Spinal cord (tissue), 10 donors: ENCODE data around the gene OXCT2. TPM values are rescaled to one million over a fixed set of nuclear protein-coding genes. Genes with fewer than 3 reads are reported as not detected.
A peak's percentile ranks its signal among the peaks of the same experiment; 100 is the strongest.
"Not testable (repeated sequence)": the region's sequence is repeated elsewhere in the genome, so short reads cannot be mapped to it uniquely, and the experiment has no call there.

Source experiments
- DNase-seq, 6 donors: peaks; one replicate each; pipeline versions ENCODE4 v3.0.0 to v3.0.0-alpha.2; 2013 to 2015; ENCODE audit warnings: low spot score in 6 of 6, low read depth in 4 of 6
- H3K27ac ChIP-seq: one replicate; pipeline ENCODE4 v1.5.1; 2013; ENCODE audit warnings: low read depth, low read length, control low read depth
- H3K27me3 ChIP-seq: one replicate; pipeline ENCODE4 v1.6.1; 2013; ENCODE audit warnings: low read length; ENCODE audit not compliant: control insufficient read depth, insufficient read depth
- H3K36me3 ChIP-seq: one replicate; pipeline ENCODE4 v1.6.1; 2013; ENCODE audit warnings: low read length; ENCODE audit not compliant: control insufficient read depth, insufficient read depth
- H3K4me1 ChIP-seq: one replicate; pipeline ENCODE4 v1.6.1; 2013; ENCODE audit warnings: low read length; ENCODE audit not compliant: control insufficient read depth, insufficient read depth
- H3K4me3 ChIP-seq: one replicate; pipeline ENCODE4 v1.5.1; 2013; ENCODE audit warnings: low read depth, low read length, control low read depth
- H3K9me3 ChIP-seq: one replicate; pipeline ENCODE4 v1.6.1; 2013; ENCODE audit warnings: low read length; ENCODE audit not compliant: control insufficient read depth, insufficient read depth
- WGBS: methylation state at CpG from one replicate; pipeline ENCODE4 v1.1.5; 2013; ENCODE audit warnings: missing lambda C conversion rate; ENCODE audit not compliant: insufficient coverage; 5-methylcytosine and 5-hydroxymethylcytosine counted together
- polyA plus RNA-seq, 2 donors: library from polyadenylated mRNA; unstranded; fragments of 120-200 nt; gene quantifications; one replicate each; pipeline ENCODE4 v1.2.1, GENCODE V29; 2013; ENCODE audit not compliant: insufficient read length in 2 of 2
- total RNA-seq, 2 donors: library from RNA; depleted of rRNA in 1 of 2; stranded (reverse); fragments of 120-200 nt in 1 of 2; fragments of >200 nt in 1 of 2; gene quantifications; one replicate each; pipeline versions ENCODE4 v1.2.3 to v1.2.4, GENCODE V29; 2013 to 2014
- donor health status: healthy.

The OXCT2 gene
- total and polyA plus RNA-seq, 4 donors = 1.8 to 3.1 (median 2.7) TPM

DNA sequence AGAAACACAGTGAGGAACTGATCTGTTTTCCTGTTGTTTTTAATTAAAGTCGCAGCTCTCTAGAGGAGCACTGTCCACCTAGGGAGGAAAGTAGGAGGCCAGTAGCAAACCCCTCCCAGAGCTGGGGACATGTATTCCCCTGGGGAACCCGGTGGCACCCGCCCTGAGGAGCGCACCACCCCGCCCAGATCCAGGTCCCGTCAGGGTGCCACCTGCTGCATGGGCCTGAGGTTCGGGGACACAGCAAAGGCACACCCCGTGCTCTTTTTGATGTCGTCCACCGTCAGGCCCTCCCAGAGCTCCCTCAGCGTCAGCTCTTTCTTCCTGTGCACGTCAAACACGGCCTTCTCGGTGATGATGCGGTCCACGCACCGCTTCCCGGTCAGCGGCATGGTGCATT, 1.6 kb downstream of the OXCT2 start:
- H3K27me3 ChIP-seq, H3K4me1 ChIP-seq, H3K36me3 ChIP-seq, DNase-seq, H3K4me3 ChIP-seq, H3K9me3 ChIP-seq, H3K27ac ChIP-seq: not testable (repeated sequence)
- no CpG with 5 or more reads among the region's 19 CpGs for WGBS

DNA sequence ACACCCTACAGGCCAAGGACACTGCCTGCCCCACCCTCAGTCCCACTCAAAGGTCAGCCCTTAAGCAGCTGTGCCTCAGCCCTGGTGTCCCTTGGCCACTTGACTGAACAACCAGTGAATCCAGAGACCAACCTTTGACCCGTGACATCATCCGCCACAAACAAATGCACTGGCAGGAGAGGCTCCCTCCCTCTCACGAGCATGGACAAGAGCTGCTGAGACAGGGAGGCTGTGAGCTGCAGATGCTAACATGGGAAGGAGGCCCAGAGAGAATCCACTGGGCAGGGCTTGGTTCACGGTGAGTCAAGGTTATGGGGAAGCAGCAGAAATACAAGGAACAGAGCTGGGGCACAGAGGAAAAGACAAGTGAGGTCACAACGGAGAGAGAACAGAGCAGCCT, 4.7 kb downstream of the OXCT2 start:
- not testable (repeated sequence) for H3K4me3 ChIP-seq, H3K9me3 ChIP-seq, DNase-seq, H3K4me1 ChIP-seq, H3K27ac ChIP-seq, H3K27me3 ChIP-seq
- no CpG with 5 or more reads among the region's 5 CpGs for WGBS
- H3K36me3 ChIP-seq = peaks cover 16% of the 10 kb centered on the region

DNA sequence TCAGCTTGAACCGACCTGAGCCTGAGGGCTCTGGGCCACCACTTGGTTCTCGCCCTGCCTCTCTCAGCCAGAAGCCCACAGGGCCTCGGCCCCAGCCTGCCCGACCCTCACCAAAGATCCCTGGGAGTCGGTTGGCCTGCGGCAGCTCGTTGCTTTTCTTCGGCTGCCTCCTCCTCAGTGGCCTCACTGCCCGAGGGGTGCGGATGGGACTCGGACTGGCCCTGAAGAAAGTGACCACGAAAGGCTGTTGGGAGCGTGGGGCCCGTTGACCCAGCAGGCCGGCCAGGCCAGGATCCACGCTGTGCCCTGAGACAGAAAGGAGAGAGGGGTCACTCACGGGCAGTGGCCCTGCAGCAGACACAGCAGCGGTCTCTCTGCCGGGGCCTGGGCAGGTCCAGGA, 6.6 kb downstream of the OXCT2 start:
- not testable (repeated sequence) for H3K27ac ChIP-seq, H3K4me3 ChIP-seq, H3K27me3 ChIP-seq, H3K4me1 ChIP-seq, H3K9me3 ChIP-seq, DNase-seq
- H3K36me3 ChIP-seq = peaks cover 34% of the 10 kb centered on the region
- 58% methylated on average over 4 of the region's 19 CpGs for WGBS

DNA sequence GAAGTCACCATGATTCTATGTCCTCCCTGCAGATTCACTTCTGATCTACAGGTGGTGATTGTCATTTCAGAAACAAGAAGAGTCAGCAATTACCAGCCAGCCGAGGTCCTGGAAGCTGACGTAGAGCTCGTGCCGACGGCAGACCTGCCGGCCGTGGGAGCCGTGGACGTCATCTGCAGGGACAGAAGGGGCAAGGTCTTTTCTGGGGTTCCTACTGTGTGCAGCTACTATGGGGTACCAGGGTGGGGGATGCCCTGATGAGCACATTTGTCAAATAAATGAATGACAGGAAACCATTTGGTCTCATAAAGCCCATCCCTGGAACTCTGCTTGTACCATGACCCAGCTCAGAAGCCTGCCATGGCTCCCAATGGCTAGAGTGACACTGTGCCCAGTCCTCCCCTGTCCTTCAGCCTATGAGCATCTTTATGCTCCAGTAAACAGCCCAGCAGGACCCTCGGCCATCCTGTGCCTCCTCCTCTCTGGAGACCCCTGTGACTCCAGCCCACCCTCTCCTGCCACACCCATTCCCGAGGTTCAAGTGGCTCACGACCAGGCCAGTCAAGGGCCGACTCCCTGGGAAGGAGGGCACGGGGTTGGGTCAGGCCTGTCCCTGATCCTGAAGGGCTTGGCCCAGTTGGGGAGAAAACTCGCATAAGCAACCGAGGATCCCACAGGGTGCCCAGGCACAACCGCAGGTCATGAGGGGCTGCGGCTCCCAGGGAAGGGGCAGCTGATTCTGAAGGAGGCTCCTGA, 7.4 kb downstream of the OXCT2 start:
- DNase-seq, H3K4me3 ChIP-seq, H3K9me3 ChIP-seq, H3K27ac ChIP-seq, H3K27me3 ChIP-seq, H3K4me1 ChIP-seq: not testable (repeated sequence)
- 79% methylated on average over 8 of the region's 18 CpGs for WGBS
- peaks cover 40% of the 10 kb centered on the region for H3K36me3 ChIP-seq

DNA sequence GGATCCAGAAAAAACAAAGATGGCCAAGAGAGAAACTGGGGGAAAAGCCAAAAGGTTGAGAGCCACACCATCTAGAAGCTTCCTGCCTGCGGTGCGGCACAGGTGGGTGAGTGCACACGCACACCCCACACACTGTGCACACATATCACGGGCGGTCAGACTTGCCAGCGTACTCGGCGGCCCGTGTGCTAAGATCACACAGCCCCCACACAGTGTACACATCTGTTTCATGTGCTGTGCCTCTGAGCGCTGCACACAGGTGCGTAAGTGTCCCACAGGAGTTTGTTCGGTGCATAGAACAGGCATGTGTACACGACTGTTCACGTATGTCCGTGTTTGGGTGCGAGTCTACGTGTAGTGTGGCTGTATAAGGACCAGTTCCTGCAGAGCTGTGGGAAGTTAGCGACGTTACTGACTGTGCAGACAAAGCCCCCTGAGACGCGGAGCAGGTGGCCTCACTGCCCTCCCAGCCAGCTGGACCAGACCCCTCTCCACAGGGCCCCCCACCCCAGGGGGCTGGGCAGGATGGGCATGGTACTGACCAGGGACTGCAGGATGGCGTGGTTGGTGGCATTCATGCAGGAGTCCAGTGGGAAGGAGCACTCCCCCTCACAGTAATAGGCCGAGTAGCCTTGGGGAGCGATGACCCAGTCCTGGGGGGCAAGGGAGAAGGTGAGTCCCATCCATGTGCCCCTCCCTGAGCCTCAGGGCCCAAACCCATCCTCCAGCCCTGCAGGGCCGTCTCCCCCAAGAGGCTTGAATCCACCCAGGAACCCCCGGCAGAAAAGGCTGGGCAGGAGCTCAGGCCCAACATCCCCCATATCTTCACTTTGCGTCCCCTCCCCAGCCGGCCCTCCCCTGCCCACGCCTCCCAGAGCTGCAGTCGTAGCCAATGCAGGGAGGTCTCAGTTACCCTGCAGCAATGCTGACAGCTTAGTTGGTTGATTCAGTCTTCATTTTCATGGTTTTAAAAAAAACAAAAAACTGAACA, 8.3 kb downstream of the OXCT2 start:
- H3K4me3 ChIP-seq = no peak overlapping the region
- 95% methylated on average over 21 of the region's 30 CpGs for WGBS
- peaks cover 48% of the 10 kb centered on the region for H3K36me3 ChIP-seq

DNA sequence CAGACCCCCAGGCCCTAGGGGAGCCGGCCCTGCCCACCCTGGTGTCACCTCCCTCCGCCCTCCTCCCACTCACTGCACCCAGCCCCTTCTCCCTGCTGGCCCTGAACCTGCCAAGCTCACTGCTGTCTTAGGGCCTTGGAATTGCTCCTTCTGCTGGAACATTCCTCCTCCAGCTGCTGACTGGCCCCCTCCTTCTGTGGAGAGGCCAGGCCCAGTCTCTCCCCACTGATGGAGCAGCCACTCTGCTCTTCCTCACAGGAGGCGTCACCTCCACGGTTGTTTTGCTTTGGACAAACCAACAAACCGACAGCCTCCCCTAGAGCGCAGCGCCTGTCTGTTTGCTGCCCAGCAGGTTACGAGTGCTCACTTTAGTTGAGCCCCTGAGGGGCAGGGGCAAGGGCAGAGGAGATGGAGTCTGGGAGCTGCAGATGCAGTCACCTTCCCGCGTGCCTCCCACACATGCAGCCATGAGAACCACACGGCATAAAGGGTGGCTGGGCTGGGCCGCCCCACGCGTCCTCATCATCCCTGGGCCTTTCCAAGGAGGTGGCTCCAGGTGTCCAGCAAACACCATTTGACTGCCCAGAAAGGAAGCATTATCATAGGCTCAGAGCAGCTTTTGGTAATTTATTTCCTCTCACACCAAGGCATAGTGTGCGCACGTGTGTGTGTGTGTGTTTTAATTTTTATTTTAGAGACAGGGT, 9.4 kb downstream of the OXCT2 start:
- Histone ChIP-seq H3K9me3 (no peaks in the 10 kb centered on the region), H3K4me3 (no peak overlapping the region), H3K27me3 (no peaks in the 10 kb centered on the region), H3K36me3 (peaks cover 48% of the 10 kb centered on the region), H3K4me1 (no peaks in the 10 kb centered on the region), H3K27ac (no peak overlapping the region)
- peak in 1 of 6 donors; percentile 13 for DNase-seq
- 65% methylated on average over 14 of the region's 16 CpGs for WGBS

More for the DNA sequence above, 8.3 kb downstream of the OXCT2 start:
- no peak for DNase-seq
- Histone ChIP-seq H3K4me1 (no peaks in the 10 kb centered on the region), H3K9me3 (no peaks in the 10 kb centered on the region), H3K27ac (no peak overlapping the region), H3K27me3 (no peaks in the 10 kb centered on the region)

DNA sequence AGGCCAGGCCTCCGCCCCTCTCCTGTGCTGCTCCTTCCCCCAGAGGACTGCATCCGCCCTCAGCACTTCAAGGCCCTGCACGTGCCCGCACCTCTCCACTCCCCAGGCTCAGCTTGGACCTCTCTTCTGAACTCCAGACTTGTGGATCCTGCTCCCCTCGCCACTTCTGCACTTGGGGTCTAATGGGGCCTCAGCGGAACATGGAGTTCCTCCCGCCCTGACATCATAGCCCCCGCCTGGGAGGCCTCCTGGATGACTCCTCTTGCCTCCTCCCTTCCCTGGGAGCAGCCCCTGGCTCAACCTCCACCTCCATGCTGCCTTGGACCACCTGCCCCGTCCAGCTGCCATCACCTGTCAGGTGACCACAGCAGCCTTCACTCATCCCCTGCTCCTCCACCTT, 10.1 kb downstream of the OXCT2 start:
- Histone ChIP-seq H3K27ac (no peak overlapping the region), H3K4me3 (no peak overlapping the region), H3K27me3 (no peaks in the 10 kb centered on the region), H3K9me3 (no peaks in the 10 kb centered on the region), H3K4me1 (no peaks in the 10 kb centered on the region), H3K36me3 (peaks cover 51% of the 10 kb centered on the region)
- no peak for DNase-seq
- WGBS = 81% methylated on average over 9 of the region's 9 CpGs

DNA sequence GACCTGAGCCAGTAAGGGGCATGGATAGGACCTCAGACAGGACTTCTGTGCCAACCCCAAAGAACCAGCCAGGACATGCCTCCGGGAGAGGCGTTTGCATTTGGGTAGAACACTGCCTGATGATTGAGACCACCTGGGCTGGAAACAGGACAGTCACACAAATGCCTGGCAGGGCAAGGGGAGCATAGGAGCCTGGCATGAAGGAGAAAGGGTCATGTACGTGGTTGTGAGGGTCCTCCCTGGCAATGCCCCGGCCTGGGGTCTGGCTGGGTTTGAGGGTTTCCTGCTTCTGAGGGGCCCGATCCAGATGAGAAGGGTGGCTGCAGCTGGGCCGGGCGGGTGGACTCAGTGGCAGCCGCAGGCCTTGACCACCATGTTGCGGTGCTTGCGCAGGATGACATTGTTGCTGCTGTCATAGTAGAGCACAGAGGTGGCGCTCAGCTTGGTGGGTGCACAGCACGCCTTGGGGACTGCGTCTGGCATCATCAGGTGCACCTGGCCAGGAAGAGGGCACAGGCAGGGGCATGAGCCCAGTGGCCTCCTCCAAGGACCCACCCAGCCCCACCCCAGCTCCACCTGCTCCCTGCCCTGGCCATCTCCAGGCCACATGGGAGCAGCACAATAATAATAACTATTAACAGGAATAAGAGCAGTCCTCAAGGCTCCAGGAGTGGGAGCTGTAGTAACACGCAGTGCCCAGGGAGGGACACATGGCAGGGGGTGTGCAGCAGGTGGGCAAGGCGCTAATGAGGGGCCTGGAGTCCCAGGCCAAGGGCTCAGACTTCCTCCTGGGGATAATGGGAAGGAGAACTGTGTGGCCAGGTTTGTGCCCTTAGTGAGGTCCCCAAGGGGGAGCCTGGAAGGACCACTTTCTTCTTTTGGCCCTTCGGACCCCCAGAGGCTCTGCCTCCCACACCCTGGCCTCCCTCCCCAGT, 10.8 kb downstream of the OXCT2 start:
- Histone ChIP-seq H3K9me3 (no peaks in the 10 kb centered on the region), H3K27ac (no peak overlapping the region), H3K4me1 (no peaks in the 10 kb centered on the region), H3K4me3 (no peak overlapping the region), H3K36me3 (peaks cover 58% of the 10 kb centered on the region), H3K27me3 (no peaks in the 10 kb centered on the region)
- DNase-seq = no peak
- 92% methylated on average over 15 of the region's 16 CpGs for WGBS

DNA sequence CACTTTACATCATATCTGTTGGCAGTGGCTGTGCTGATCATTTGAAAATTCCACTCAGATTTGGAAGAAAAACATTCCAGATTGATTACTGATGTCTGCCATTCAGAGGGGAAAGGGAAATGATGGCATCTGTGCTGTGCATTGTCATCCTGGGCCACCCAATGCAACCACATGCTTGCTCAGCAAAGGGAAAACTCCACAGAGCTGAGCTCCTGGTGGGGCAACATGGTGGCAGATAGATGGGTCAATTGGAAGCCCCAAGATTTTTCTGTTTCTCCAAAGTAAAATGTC, 11.8 kb downstream of the OXCT2 start:
- no peak overlapping the region for H3K27ac ChIP-seq
- H3K9me3 ChIP-seq = no peaks in the 10 kb centered on the region
- no peaks in the 10 kb centered on the region for H3K27me3 ChIP-seq
- no peak overlapping the region for H3K4me3 ChIP-seq
- H3K36me3 ChIP-seq = peaks cover 66% of the 10 kb centered on the region
- no peaks in the 10 kb centered on the region for H3K4me1 ChIP-seq
- no peak for DNase-seq
